ENCODE results near the gene SCN10A. TPM values are rescaled to one million over a fixed set of nuclear protein-coding genes. Genes with fewer than 3 reads are reported as not detected.

Gene SCN10A
- total RNA-seq, 2 experiments from 2014 or later: not detected

DNA sequence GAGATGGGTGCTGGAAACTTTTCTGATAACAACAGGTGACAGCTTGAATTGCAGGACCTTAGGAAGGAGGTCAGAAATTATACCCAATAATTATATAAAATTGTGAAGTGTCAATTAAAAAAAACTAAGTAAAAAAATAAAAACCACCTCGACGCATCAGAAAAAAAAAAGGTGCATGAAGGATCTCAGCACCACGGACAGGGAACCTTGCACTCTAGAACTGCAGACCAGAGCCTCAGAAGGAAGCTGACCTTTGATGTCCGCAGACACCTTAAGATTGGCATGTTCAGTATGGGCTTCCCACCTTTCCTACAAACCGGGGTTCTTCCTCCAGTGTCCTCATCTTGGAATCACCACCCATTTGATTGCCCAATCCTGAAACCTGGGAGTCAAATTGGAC, 60.9 kb downstream of the SCN10A start:
- POLR2A ChIA-PET: no interaction called here
- H3K9me3 Mint-ChIP-seq: no peaks in the 10 kb centered on the region
- H3K27ac Mint-ChIP-seq: no peak overlapping the region
- H3K4me3 Mint-ChIP-seq: no peak overlapping the region
- H3K4me1 Mint-ChIP-seq: no peaks in the 10 kb centered on the region
- H3K27me3 Mint-ChIP-seq: no peaks in the 10 kb centered on the region
- ATAC-seq (ENCODE audit: low read depth) (no peak), DNase-seq (no peak)
- H3K36me3 Mint-ChIP-seq: no peaks in the 10 kb centered on the region

DNA sequence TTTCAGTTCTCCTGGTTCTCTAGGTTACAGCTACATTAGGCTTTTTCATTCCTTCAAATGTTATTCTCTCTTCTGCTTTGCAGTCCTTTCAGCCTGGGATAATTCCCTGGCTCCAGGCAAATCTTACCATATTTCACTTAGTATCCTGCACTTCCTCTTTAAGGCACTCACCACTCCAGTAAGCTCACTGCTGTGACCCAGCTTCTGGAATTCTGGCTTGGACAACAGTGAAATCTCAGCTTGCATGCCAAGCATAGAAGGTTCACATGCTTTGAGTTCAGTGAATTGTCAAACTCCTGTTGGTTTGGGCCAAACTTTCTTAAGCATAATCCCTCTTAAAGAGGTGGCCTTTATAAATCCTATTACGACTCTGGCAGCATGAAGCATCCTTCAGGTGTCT, 69.4 kb downstream of the SCN10A start:
- no peak overlapping the region for H3K4me3 Mint-ChIP-seq
- no peaks in the 10 kb centered on the region for H3K36me3 Mint-ChIP-seq
- POLR2A ChIA-PET: no interaction called here

DNA sequence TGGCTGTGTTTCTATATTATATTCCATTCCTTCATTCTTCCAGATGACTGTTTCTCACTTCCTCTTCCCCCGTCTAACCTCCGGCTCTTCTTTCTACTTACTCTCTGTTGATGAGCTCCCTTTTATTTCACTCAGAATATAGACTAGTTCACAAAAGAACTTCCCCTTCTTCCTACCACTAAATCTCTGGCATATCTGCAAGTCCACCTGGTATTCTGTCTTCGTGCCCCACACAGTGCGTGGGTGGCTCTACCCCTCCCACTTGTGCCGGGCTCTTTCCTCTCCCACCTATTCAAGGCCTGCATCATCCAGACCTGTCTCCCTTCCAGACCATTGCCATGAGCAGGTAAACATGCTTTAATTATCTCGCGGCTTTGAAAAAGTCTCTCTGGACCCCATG, 73.0 kb downstream of the SCN10A start:
- no peak for ATAC-seq (ENCODE audit: low read depth)
- Mint-ChIP-seq H3K4me1 (no peaks in the 10 kb centered on the region), H3K27ac (no peak overlapping the region), H3K9me3 (no peaks in the 10 kb centered on the region), H3K4me3 (no peak overlapping the region), H3K27me3 (peaks cover 9% of the 10 kb centered on the region), H3K36me3 (no peaks in the 10 kb centered on the region)
- POLR2A ChIA-PET: no interaction called here
- no peak for DNase-seq

More for the DNA sequence above, 69.4 kb downstream of the SCN10A start:
- H3K9me3 Mint-ChIP-seq: no peaks in the 10 kb centered on the region
- DNase-seq (no peak), ATAC-seq (ENCODE audit: low read depth) (no peak)
- H3K4me1 Mint-ChIP-seq: no peaks in the 10 kb centered on the region
- H3K27me3 Mint-ChIP-seq: peaks cover 9% of the 10 kb centered on the region
- H3K27ac Mint-ChIP-seq: no peak overlapping the region

DNA sequence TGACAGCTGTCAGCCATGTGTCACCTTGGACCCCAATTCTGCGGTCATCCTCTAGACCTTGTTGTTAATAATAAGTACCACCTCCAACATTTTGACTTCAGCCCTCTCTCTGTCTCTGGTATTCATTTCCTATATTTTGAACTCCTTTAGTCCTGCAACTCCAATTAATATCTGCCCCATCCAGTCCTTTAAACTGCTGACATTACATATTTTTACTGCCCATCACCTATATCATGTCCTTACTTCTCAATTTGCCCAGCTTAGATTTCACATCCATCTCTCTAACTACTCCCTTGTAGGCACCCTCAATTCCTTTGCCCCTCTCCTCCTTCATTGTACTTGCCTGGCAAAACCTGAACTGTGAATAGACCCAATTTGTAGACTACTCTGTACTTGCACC, 73.5 kb downstream of the SCN10A start:
- Mint-ChIP-seq H3K27me3 (peaks cover 10% of the 10 kb centered on the region), H3K4me1 (no peaks in the 10 kb centered on the region), H3K9me3 (no peaks in the 10 kb centered on the region), H3K36me3 (no peaks in the 10 kb centered on the region), H3K27ac (no peak overlapping the region), H3K4me3 (no peak overlapping the region)
- POLR2A ChIA-PET: no interaction called here
- ATAC-seq (ENCODE audit: low read depth) (no peak), DNase-seq (no peak)

DNA sequence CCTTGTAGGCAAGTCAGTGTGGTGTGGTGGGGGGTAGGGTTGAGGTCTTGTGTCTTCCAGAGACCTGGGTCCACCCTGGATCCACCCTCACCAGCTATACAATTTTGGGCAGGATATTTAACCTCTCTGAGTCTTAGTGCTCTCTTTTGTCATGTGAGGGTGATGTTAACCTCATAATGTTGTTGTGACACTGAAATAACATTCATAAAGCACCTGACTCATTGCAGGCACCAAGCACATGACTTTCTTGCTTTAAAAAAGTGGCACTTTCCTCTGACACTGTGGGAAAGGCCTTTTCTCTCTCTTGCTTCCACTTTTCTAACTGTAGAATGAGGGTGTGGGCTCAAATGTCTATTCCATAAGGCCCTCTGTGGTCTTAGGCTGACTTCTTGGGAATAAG, 75.5 kb downstream of the SCN10A start:
- H3K4me1 Mint-ChIP-seq: no peaks in the 10 kb centered on the region
- H3K9me3 Mint-ChIP-seq: no peaks in the 10 kb centered on the region
- H3K27ac Mint-ChIP-seq: no peak overlapping the region
- H3K4me3 Mint-ChIP-seq: no peak overlapping the region
- ATAC-seq (ENCODE audit: low read depth) (no peak), DNase-seq (no peak)
- POLR2A ChIA-PET: no interaction called here
- H3K27me3 Mint-ChIP-seq: peaks cover 10% of the 10 kb centered on the region
- no peaks in the 10 kb centered on the region for H3K36me3 Mint-ChIP-seq

DNA sequence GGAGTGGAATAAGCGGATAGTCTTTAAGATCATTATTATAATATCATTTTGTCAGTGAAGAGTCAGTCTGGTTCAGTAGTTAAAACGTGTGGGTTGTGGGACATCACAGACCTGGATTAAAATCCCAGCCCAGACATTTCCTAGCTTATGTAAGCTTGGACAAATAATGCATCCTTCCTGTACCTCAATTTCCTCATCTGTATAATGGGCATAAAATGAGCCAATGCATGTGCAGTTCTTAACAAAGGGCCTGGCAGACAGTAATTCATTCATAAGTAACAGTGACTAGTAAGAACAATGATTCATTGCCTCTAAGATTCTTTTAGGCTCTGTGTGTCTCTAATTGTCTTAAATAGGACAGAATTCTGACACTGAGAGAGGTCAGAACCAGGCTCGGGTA, 76.1 kb downstream of the SCN10A start:
- Mint-ChIP-seq H3K36me3 (no peaks in the 10 kb centered on the region), H3K4me1 (no peaks in the 10 kb centered on the region), H3K9me3 (no peaks in the 10 kb centered on the region), H3K27me3 (peaks cover 10% of the 10 kb centered on the region), H3K27ac (no peak overlapping the region), H3K4me3 (no peak overlapping the region)
- POLR2A ChIA-PET: no interaction called here
- ATAC-seq (ENCODE audit: low read depth) (no peak), DNase-seq (no peak)

DNA sequence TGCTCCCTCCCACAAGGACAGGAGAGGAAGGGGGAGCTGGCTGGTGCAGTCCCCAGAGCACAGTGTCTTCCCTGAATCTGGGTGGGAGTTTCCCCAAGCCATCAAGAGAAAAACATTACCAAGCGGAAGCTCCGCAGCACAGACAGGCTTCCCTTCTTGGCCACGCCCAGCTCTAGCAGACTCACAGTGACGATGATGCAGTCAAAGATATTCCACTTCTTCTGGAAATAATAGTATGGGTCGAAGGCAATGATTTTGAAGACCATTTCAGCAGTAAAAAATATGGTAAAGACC, 76.7 kb downstream of the SCN10A start:
- H3K36me3 Mint-ChIP-seq: no peaks in the 10 kb centered on the region
- DNase-seq (no peak), ATAC-seq (ENCODE audit: low read depth) (no peak)
- no peaks in the 10 kb centered on the region for H3K9me3 Mint-ChIP-seq
- POLR2A ChIA-PET: no interaction called here
- no peak overlapping the region for H3K4me3 Mint-ChIP-seq
- no peaks in the 10 kb centered on the region for H3K4me1 Mint-ChIP-seq
- peaks cover 10% of the 10 kb centered on the region for H3K27me3 Mint-ChIP-seq
- H3K27ac Mint-ChIP-seq: no peak overlapping the region

DNA sequence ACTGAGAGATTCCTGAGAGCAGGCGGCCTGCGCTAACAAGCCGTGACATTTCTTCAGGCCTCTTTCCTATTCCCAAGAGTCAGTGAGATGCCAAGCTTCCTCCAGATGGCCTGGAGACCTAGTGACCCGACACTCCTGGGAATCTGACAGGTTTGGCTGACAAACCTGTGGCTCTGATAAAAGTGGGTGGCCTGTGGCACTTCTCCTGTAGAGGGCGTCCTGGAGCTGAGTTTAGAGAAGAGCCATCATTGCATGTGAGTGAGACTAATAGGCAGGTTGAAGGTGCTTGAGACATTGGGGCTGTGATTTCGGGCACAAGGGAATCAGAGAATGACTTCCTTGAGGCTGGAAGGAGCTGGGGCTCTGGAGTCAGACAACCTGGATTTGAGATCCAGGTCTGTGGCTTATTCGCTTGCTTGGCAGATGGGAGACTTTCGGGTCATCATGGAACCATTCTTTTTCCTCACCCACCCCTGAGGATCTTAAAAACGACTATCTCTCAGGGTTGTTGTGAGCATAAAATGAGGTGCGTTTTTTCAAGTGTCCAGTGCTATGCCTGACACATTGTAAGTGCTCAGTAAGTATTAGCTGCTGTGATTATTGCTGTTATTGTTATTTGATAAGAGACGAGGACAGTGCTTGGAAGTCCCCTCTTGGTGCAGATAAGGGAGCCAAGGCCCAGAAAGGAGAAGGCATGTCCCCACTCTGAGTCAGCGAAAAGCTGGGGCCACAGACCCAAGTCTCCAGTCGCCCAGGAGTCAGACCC, 77.2 kb downstream of the SCN10A start:
- no peak for DNase-seq
- no peak overlapping the region for H3K4me3 Mint-ChIP-seq
- POLR2A ChIA-PET: no interaction called here
- H3K9me3 Mint-ChIP-seq: no peaks in the 10 kb centered on the region
- peaks cover 12% of the 10 kb centered on the region for H3K27me3 Mint-ChIP-seq
- no peaks in the 10 kb centered on the region for H3K36me3 Mint-ChIP-seq
- ATAC-seq (ENCODE audit: low read depth): no peak
- no peak overlapping the region for H3K27ac Mint-ChIP-seq
- no peaks in the 10 kb centered on the region for H3K4me1 Mint-ChIP-seq

DNA sequence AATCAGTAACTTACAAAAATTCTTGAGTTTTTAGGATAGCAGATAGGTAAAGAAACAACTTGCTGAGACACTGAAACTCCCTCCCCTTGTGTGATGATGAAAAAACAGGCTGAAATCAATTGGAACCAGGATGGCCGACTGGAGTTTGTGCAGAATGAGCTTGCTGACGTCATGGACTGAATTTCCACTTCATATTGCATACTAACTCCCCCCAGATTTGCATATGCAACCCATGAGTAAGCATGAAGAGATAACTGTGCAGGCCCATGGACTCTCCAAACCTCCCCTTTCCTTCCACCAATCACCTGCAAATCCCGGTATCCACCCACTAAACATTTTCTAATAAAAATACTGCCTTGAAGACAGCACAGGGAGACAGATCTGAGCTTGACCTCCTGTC, 84.5 kb downstream of the SCN10A start:
- Mint-ChIP-seq H3K9me3 (no peaks in the 10 kb centered on the region), H3K27ac (no peak overlapping the region), H3K36me3 (no peaks in the 10 kb centered on the region), H3K4me3 (no peak overlapping the region), H3K27me3 (peaks cover 16% of the 10 kb centered on the region), H3K4me1 (no peaks in the 10 kb centered on the region)
- no peak for ATAC-seq (ENCODE audit: low read depth)
- no peak for DNase-seq
- POLR2A ChIA-PET: no interaction called here

DNA sequence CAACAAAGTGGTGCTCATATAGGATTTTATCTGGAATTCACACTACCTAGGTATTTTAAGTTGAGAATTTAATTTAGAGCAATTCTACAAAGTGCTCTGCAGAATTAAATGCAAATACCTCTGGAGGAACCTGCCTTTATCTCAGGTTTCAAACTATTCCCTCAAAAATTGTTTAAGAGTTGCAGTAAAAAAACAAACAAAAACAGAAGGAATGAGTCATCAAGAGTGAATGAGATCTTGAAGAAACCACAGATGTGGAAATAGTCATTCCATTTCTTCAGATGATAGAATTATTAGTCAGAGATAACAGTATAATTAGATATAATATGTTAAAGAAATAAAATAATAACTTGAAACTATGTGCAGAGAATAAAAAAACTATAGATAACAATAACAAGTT, 85.7 kb downstream of the SCN10A start:
- no peaks in the 10 kb centered on the region for H3K4me1 Mint-ChIP-seq
- POLR2A ChIA-PET: no interaction called here

DNA sequence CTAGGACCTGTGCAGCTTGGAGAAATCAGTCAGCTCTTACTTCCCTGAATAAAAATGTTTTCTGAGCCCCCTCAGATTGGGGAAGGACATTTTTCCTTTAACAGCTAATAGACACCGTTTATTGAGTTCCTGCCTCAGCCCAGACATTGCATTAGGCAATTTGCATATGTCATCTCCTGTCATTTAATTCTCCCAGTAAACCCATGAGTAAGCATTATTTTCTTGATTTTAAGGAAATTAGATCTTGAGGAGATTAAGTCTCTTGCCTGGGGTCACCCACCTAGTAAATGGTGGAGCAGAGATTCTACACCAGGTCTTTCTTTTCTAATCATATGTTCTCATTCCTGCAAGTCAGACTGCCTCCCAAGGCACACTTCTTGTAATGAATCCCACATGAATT, 88.0 kb downstream of the SCN10A start:
- Mint-ChIP-seq H3K4me3 (no peak overlapping the region), H3K27me3 (peaks cover 14% of the 10 kb centered on the region), H3K4me1 (no peaks in the 10 kb centered on the region), H3K36me3 (no peaks in the 10 kb centered on the region), H3K9me3 (no peaks in the 10 kb centered on the region), H3K27ac (no peak overlapping the region)
- POLR2A ChIA-PET: no interaction called here
- ATAC-seq (ENCODE audit: low read depth): no peak
- DNase-seq: no peak

More for the DNA sequence above, 85.7 kb downstream of the SCN10A start:
- Mint-ChIP-seq H3K9me3 (no peaks in the 10 kb centered on the region), H3K27ac (no peak overlapping the region), H3K36me3 (no peaks in the 10 kb centered on the region), H3K27me3 (peaks cover 16% of the 10 kb centered on the region), H3K4me3 (no peak overlapping the region)
- DNase-seq (no peak), ATAC-seq (ENCODE audit: low read depth) (no peak)

DNA sequence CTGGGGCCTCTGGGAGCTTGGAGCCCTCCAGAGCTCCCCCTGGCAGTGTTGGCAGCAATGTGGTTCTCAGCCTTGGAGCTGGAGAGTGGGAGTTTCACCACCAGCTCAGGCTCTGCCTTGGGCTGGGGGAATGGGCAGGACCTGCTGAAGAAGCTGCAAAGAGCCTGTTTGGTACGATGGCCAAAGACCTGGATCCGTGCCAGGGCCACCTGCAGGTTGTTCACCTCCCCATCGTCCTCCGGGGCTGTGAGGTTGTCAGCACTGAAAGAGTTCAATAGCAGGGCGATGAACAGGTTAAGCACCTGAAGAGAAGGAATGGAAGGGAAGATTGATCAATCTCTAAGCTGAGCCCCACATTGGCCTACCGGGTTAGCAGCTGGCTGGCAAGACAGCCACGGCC, 89.3 kb downstream of the SCN10A start:
- ATAC-seq (ENCODE audit: low read depth) (no peak), DNase-seq (no peak)
- peaks cover 12% of the 10 kb centered on the region for H3K27me3 Mint-ChIP-seq
- H3K4me3 Mint-ChIP-seq: no peak overlapping the region
- H3K4me1 Mint-ChIP-seq: no peaks in the 10 kb centered on the region
- no peak overlapping the region for H3K27ac Mint-ChIP-seq
- POLR2A ChIA-PET: no interaction called here
- H3K9me3 Mint-ChIP-seq: no peaks in the 10 kb centered on the region
- H3K36me3 Mint-ChIP-seq: no peaks in the 10 kb centered on the region

DNA sequence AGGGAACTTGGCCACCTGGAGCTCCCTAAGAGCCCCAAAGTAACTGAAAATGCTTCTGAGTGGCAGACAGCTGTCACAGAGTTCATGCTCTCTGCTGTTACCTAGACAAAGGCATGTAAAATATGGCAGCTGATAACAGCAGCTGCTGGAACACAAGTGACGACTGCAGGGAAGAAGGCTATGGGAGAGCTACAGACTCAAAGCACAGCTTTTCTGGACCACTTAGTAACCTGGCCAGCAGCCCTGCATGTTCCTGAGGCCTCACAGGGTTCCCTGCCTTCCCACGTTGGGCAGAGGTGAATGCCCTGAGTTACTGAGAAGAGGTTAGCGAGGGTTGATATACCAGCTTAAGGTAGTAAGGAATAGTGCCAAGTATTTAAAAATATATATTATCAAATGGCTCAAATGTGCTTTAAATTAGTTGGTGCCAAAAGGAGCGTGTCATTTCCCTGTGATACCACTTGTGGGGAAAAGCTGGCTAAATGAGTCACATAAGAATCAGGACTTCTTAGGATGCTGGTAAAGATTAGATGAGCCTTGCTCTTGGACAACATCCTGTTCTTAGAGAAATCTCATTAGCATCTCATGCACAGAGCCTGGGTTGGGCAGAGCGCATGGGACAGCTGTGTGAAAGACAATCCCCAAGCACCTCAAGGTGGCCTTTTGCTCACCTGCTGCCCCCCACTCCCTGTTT, 90.1 kb downstream of the SCN10A start:
- Mint-ChIP-seq H3K4me3 (no peak overlapping the region), H3K9me3 (no peaks in the 10 kb centered on the region), H3K4me1 (no peaks in the 10 kb centered on the region), H3K36me3 (no peaks in the 10 kb centered on the region), H3K27ac (no peak overlapping the region), H3K27me3 (peaks cover 7% of the 10 kb centered on the region)
- no peak for DNase-seq
- POLR2A ChIA-PET: no interaction called here
- no peak for ATAC-seq (ENCODE audit: low read depth)

DNA sequence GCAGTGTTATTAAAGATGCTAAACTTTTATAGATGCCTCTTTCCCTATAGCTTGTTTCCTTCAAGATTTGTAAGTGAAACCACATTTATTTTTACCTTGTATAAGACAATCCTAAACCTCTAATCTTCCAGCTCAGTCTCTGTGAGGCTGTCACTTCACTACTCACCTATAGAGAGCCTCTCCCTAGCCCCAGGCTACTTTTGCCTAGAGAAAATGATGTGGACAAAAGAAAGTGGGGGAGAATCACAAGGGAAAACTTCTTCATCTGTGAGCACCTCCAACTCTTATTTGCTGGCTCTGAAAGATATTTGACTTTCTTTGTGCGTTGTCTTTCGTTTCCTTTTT, 91.7 kb downstream of the SCN10A start:
- H3K27me3 Mint-ChIP-seq: no peaks in the 10 kb centered on the region
- POLR2A ChIA-PET: no interaction called here
- H3K4me3 Mint-ChIP-seq: no peak overlapping the region
- H3K4me1 Mint-ChIP-seq: no peaks in the 10 kb centered on the region
- no peak for ATAC-seq (ENCODE audit: low read depth)
- H3K27ac Mint-ChIP-seq: no peak overlapping the region
- H3K9me3 Mint-ChIP-seq: no peaks in the 10 kb centered on the region
- H3K36me3 Mint-ChIP-seq: no peaks in the 10 kb centered on the region
- DNase-seq: no peak
